Caco-2 (cell line): ENCODE measurements around the gene ARHGAP44. TPM values are rescaled to one million over a fixed set of nuclear protein-coding genes. Genes with fewer than 3 reads are reported as not detected.

Experiments
- BruUV-seq: library from RNA; stranded (reverse); fragments of 400-500 nt; replicated peaks from 2 replicates; lab custom pipeline; 2021; lab: Mats Ljungman, UMichigan
- CTCF ChIA-PET: fragments of 300-600 bp; sonication (Branson Sonifier 250); formaldehyde crosslinking; loops from one replicate; lab custom pipeline; 2022; ENCODE audit warnings: antibody characterized with exemption; lab: Charles Lee
- POLR2A ChIA-PET: fragments of 300-600 bp; sonication (Branson Sonifier 250); formaldehyde crosslinking; loops from one replicate; lab custom pipeline; 2022; ENCODE audit warnings: antibody characterized with exemption; lab: Charles Lee
- DNase-seq, 2 experiments: peaks; one replicate each; pipeline versions ENCODE4 v3.0.0 to v3.0.0-alpha.2; 2020 to 2022
- H3K27me3 ChIP-seq: replicated peaks from 2 replicates; pipeline ENCODE4 v1.6.0; 2011; ENCODE audit warnings: low read length; ENCODE audit not compliant: control insufficient read depth, insufficient read depth
- H3K36me3 ChIP-seq: 2 replicates; pipeline ENCODE4 v1.5.1; 2011; ENCODE audit warnings: low read length; ENCODE audit not compliant: control insufficient read depth, insufficient read depth
- H3K4me1 ChIP-seq: fragments of 250-450 bp; sonication (Bioruptor Pico); 2 replicates; pipeline ENCODE4 v1.5.1; 2020; ENCODE audit warnings: mild to moderate bottlenecking
- H3K4me3 ChIP-seq: 2 replicates; pipeline ENCODE4 v1.5.1; 2011; ENCODE audit warnings: low read depth, mild to moderate bottlenecking, control low read depth, low read length
- H3K9me3 ChIP-seq: fragments of 250-450 bp; sonication (Bioruptor Pico); 2 replicates; pipeline ENCODE4 v1.5.1; 2020; ENCODE audit warnings: mild to moderate bottlenecking, moderate library complexity
- H3K27ac Mint-ChIP-seq: one replicate; pipeline ENCODE4 v1.8.0; 2022; ENCODE audit warnings: mixed read lengths; ENCODE audit not compliant: unreplicated experiment
- H3K27me3 Mint-ChIP-seq: one replicate; pipeline ENCODE4 v1.8.0; 2022; ENCODE audit warnings: mixed read lengths; ENCODE audit not compliant: insufficient read depth, unreplicated experiment
- H3K36me3 Mint-ChIP-seq: one replicate; pipeline ENCODE4 v1.8.0; 2022; ENCODE audit warnings: mild to moderate bottlenecking, mixed read lengths; ENCODE audit not compliant: insufficient read depth, unreplicated experiment
- H3K4me1 Mint-ChIP-seq: one replicate; pipeline ENCODE4 v1.8.0; 2022; ENCODE audit warnings: low read depth, mixed read lengths; ENCODE audit not compliant: unreplicated experiment
- H3K4me3 Mint-ChIP-seq: one replicate; pipeline ENCODE4 v1.8.0; 2022; ENCODE audit warnings: mild to moderate bottlenecking, moderate library complexity, mixed read lengths; ENCODE audit not compliant: unreplicated experiment
- H3K9me3 Mint-ChIP-seq: one replicate; pipeline ENCODE4 v1.8.0; 2022; ENCODE audit warnings: mixed read lengths; ENCODE audit not compliant: unreplicated experiment
- CTCF ChIP-seq, 2 experiments: fragments of 200-600 bp in 1 of 2; IDR thresholded peaks; 1 replicate in 1 of 2; 2 replicates in 1 of 2; pipeline versions ENCODE4 v1.5.1 to v1.8.0; 2011 to 2022; ENCODE audit warnings: antibody characterized with exemption in 1 of 2, control low read depth in 1 of 2, inconsistent platforms in 1 of 2, low read depth in 1 of 2, low read length in 1 of 2, mild to moderate bottlenecking in 1 of 2, moderate library complexity in 1 of 2; ENCODE audit not compliant: insufficient read depth in 1 of 2, severe bottlenecking in 1 of 2, unreplicated experiment in 1 of 2
- intact Hi-C: fragments of 100-400 bp; cut with micrococcal nuclease; formaldehyde crosslinking; loops from one replicate; pipeline ENCODE4 v1.10.0; 2022; ENCODE audit not compliant: unreplicated experiment
- total RNA-seq: library from RNA; stranded (reverse); gene quantifications from 2 replicates; pipeline ENCODE4 v1.2.3, GENCODE V29; 2022

The ARHGAP44 gene
- total RNA-seq, 1 experiment from 2014 or later: 4.5 TPM

- Histone ChIP-seq H3K4me3 (no peak overlapping the region), H3K9me3 (no peaks in the 10 kb centered on the region), H3K36me3 (no peaks in the 10 kb centered on the region), H3K27me3 (no peaks in the 10 kb centered on the region), H3K4me1 (no peaks in the 10 kb centered on the region)
- H3K9me3 Mint-ChIP-seq: no peaks in the 10 kb centered on the region
- H3K27me3 Mint-ChIP-seq: no peaks in the 10 kb centered on the region
- intact Hi-C loops: no loop called here
- ChIA-PET POLR2A (no interaction called here), CTCF (no interaction called here)
- H3K36me3 Mint-ChIP-seq: no peaks in the 10 kb centered on the region
- H3K27ac Mint-ChIP-seq: no peak overlapping the region
- no TSS peak for BruUV-seq
- TF ChIP-seq CTCF (IDR thresholded peaks at IDR 0.05; ENCODE audit: insufficient read depth in 1 of 2, low read depth in 1 of 2, low read length in 1 of 2, severe bottlenecking in 1 of 2, unreplicated experiment in 1 of 2): no peak
- DNase-seq: no peak
- H3K4me1 Mint-ChIP-seq: peaks cover 4% of the 10 kb centered on the region
- no peak overlapping the region for H3K4me3 Mint-ChIP-seq
Observed at GRCh38 chr17:12808723-12809122, 19.4 kb downstream of the ARHGAP44 start.

GRCh38 chr17:12812877-12813276, 23.6 kb downstream of the ARHGAP44 start:
- DNase-seq: no peak
- no TSS peak for BruUV-seq
- Mint-ChIP-seq H3K4me3 (no peak overlapping the region), H3K9me3 (no peaks in the 10 kb centered on the region), H3K27me3 (no peaks in the 10 kb centered on the region), H3K4me1 (peaks cover 4% of the 10 kb centered on the region), H3K27ac (no peak overlapping the region), H3K36me3 (no peaks in the 10 kb centered on the region)
- intact Hi-C loops: no loop called here
- H3K9me3 ChIP-seq: no peaks in the 10 kb centered on the region
- ChIA-PET POLR2A (no interaction called here), CTCF (no interaction called here)
- H3K27me3 ChIP-seq: no peaks in the 10 kb centered on the region
- no peak overlapping the region for H3K4me3 ChIP-seq
- no peaks in the 10 kb centered on the region for H3K4me1 ChIP-seq
- no peak for TF ChIP-seq CTCF (IDR thresholded peaks at IDR 0.05; ENCODE audit: insufficient read depth in 1 of 2, low read depth in 1 of 2, low read length in 1 of 2, severe bottlenecking in 1 of 2, unreplicated experiment in 1 of 2)
- H3K36me3 ChIP-seq: no peaks in the 10 kb centered on the region

- POLR2A ChIA-PET: no interaction called here
Observed at GRCh38 chr17:12813664-12814063, 24.4 kb downstream of the ARHGAP44 start.

More at GRCh38 chr17:12813664-12814063, 24.4 kb downstream of the ARHGAP44 start:
- Histone ChIP-seq H3K4me3 (no peak overlapping the region), H3K4me1 (no peaks in the 10 kb centered on the region), H3K9me3 (no peaks in the 10 kb centered on the region), H3K27me3 (no peaks in the 10 kb centered on the region), H3K36me3 (no peaks in the 10 kb centered on the region)
- no TSS peak for BruUV-seq
- CTCF ChIA-PET: no interaction called here
- H3K9me3 Mint-ChIP-seq: no peaks in the 10 kb centered on the region
- no peaks in the 10 kb centered on the region for H3K36me3 Mint-ChIP-seq
- no peak overlapping the region for H3K4me3 Mint-ChIP-seq
- intact Hi-C loops: no loop called here
- H3K27ac Mint-ChIP-seq: no peak overlapping the region
- H3K27me3 Mint-ChIP-seq: no peaks in the 10 kb centered on the region
- no peak for DNase-seq
- TF ChIP-seq CTCF (IDR thresholded peaks at IDR 0.05; ENCODE audit: insufficient read depth in 1 of 2, low read depth in 1 of 2, low read length in 1 of 2, severe bottlenecking in 1 of 2, unreplicated experiment in 1 of 2): no peak
- peaks cover 4% of the 10 kb centered on the region for H3K4me1 Mint-ChIP-seq
